Nephron (organoid): ENCODE data around the gene MMEL1.

Source experiments
- H3K27ac Mint-ChIP-seq, 3 experiments: 2 replicates each; pipeline ENCODE4 v1.8.0; 2020; ENCODE audit warnings: mixed read lengths in 3 of 3, mild to moderate bottlenecking in 2 of 3, moderate library complexity in 1 of 3
- H3K27me3 Mint-ChIP-seq: 2 replicates; pipeline ENCODE4 v1.8.0; 2021; ENCODE audit warnings: low read depth, mild to moderate bottlenecking, moderate library complexity, mixed read lengths
- H3K36me3 Mint-ChIP-seq: 2 replicates; pipeline ENCODE4 v1.8.0; 2020; ENCODE audit warnings: low read depth, mixed read lengths
- H3K4me1 Mint-ChIP-seq: 2 replicates; pipeline ENCODE4 v1.8.0; 2020; ENCODE audit warnings: mixed read lengths
- H3K4me3 Mint-ChIP-seq, 3 experiments: 2 replicates each; pipeline ENCODE4 v1.8.0; 2020; ENCODE audit warnings: mild to moderate bottlenecking in 3 of 3, mixed read lengths in 3 of 3, moderate library complexity in 2 of 3
- H3K9me3 Mint-ChIP-seq: 2 replicates; pipeline ENCODE4 v1.8.0; 2020; ENCODE audit warnings: mixed read lengths
- CTCF ChIP-seq, 3 experiments: fragments of 200-600 bp; sonication (generic); IDR thresholded peaks; one replicate each; pipeline ENCODE4 v1.5.0; 2021; ENCODE audit warnings: antibody characterized with exemption in 3 of 3; ENCODE audit not compliant: unreplicated experiment in 3 of 3

Gene MMEL1

GRCh38 chr1:2604156-2604843, 28.5 kb downstream of the MMEL1 start:
- peaks cover 8% of the 10 kb centered on the region for H3K4me1 Mint-ChIP-seq
- no peaks in the 10 kb centered on the region for H3K36me3 Mint-ChIP-seq
- H3K27ac Mint-ChIP-seq, result no peak overlapping the region
- H3K4me3 Mint-ChIP-seq, result no peak overlapping the region
- TF ChIP-seq CTCF (IDR thresholded peaks at IDR 0.05; ENCODE audit: unreplicated experiment in 3 of 3), result no peak
- peaks cover 19% of the 10 kb centered on the region for H3K27me3 Mint-ChIP-seq
- H3K9me3 Mint-ChIP-seq, result no peaks in the 10 kb centered on the region

GRCh38 chr1:2603521-2604155, 29.2 kb downstream of the MMEL1 start:
- peaks cover 6% of the 10 kb centered on the region for H3K4me1 Mint-ChIP-seq
- no peak overlapping the region for H3K4me3 Mint-ChIP-seq
- H3K36me3 Mint-ChIP-seq, result no peaks in the 10 kb centered on the region
- no peak overlapping the region for H3K27ac Mint-ChIP-seq
- TF ChIP-seq CTCF (IDR thresholded peaks at IDR 0.05; ENCODE audit: unreplicated experiment in 3 of 3), result no peak
- H3K27me3 Mint-ChIP-seq, result peaks cover 19% of the 10 kb centered on the region
- peaks cover 1% of the 10 kb centered on the region for H3K9me3 Mint-ChIP-seq

- Mint-ChIP-seq H3K27ac (no peak overlapping the region), H3K36me3 (no peaks in the 10 kb centered on the region), H3K4me3 (no peak overlapping the region), H3K4me1 (peaks cover under 1% of the 10 kb centered on the region), H3K27me3 (peaks cover 19% of the 10 kb centered on the region), H3K9me3 (peaks cover 6% of the 10 kb centered on the region)
- no peak for TF ChIP-seq CTCF (IDR thresholded peaks at IDR 0.05; ENCODE audit: unreplicated experiment in 3 of 3)
Observed at GRCh38 chr1:2602866-2603520, 29.8 kb downstream of the MMEL1 start.

- Mint-ChIP-seq H3K9me3 (peaks cover 6% of the 10 kb centered on the region), H3K4me3 (no peak overlapping the region), H3K36me3 (no peaks in the 10 kb centered on the region), H3K27ac (peak overlapping the region in 1 of 3 experiments; percentile 17), H3K27me3 (peaks cover 19% of the 10 kb centered on the region), H3K4me1 (no peaks in the 10 kb centered on the region)
- no peak for TF ChIP-seq CTCF (IDR thresholded peaks at IDR 0.05; ENCODE audit: unreplicated experiment in 3 of 3)
Observed at GRCh38 chr1:2602311-2602835, 30.4 kb downstream of the MMEL1 start.

GRCh38 chr1:2601721-2602303, 31.0 kb downstream of the MMEL1 start:
- Mint-ChIP-seq H3K36me3 (no peaks in the 10 kb centered on the region), H3K27me3 (peaks cover 19% of the 10 kb centered on the region), H3K27ac (peak overlapping the region in 1 of 3 experiments; percentile 17), H3K4me1 (no peaks in the 10 kb centered on the region), H3K9me3 (peaks cover 6% of the 10 kb centered on the region), H3K4me3 (no peak overlapping the region)
- no peak for TF ChIP-seq CTCF (IDR thresholded peaks at IDR 0.05; ENCODE audit: unreplicated experiment in 3 of 3)
